ENCODE results near the gene ATP6V1B1. TPM values are rescaled to one million over a fixed set of nuclear protein-coding genes. Genes with fewer than 3 reads are reported as not detected.

ATP6V1B1 gene
- total and polyA plus RNA-seq, 8 donors: 1.4 to 17.0 (median 2.8) TPM

- WGBS, 2 donors: 40 to 70% methylated on average over 1 of the region's 1 CpG
- intact Hi-C loops (cut with DNase I): no loop called here
- no peak overlapping the region for H3K27ac ChIP-seq
- ATAC-seq (no peak), FAIRE-seq (no peak), DNase-seq (no peak)
- H3K36me3 ChIP-seq: peaks cover 4 to 29% (median 11%) of the 10 kb centered on the region in 3 donors
- H3K4me1 ChIP-seq: no peaks in the 10 kb centered on the region
- H3K9me3 ChIP-seq: no peaks in the 10 kb centered on the region
- no peak for TF ChIP-seq CTCF (IDR thresholded peaks at IDR 0.05)
- H3K4me3 ChIP-seq: no peak overlapping the region
- H3K27me3 ChIP-seq: no peaks in the 10 kb centered on the region
These were observed 51.7 kb downstream of the ATP6V1B1 start for GRCh38 chr2:70987386-70987785.

- WGBS, 2 donors: 45 to 50% methylated on average over 4 of the region's 4 CpGs
These were observed 52.5 kb downstream of the ATP6V1B1 start for GRCh38 chr2:70988151-70988550.

GRCh38 chr2:70988726-70989648 is 53.3 kb downstream of the ATP6V1B1 start:
- H3K27me3 ChIP-seq: no peaks in the 10 kb centered on the region
- peaks cover 4 to 29% (median 11%) of the 10 kb centered on the region in 3 donors for H3K36me3 ChIP-seq
- TF ChIP-seq CTCF (IDR thresholded peaks at IDR 0.05): no peak
- peaks cover 0 to 11% (median 8%) of the 10 kb centered on the region in 3 donors for H3K4me1 ChIP-seq
- FAIRE-seq (no peak), ATAC-seq (no peak), DNase-seq (no peak)
- no peaks in the 10 kb centered on the region for H3K9me3 ChIP-seq
- H3K27ac ChIP-seq: no peak overlapping the region
- WGBS, 2 donors: 81 to 85% methylated on average over 16 of the region's 16 CpGs
- intact Hi-C loops (cut with DNase I): no loop called here
- no peak overlapping the region for H3K4me3 ChIP-seq

More at GRCh38 chr2:70988151-70988550, 52.5 kb downstream of the ATP6V1B1 start:
- no peak for TF ChIP-seq CTCF (IDR thresholded peaks at IDR 0.05)
- DNase-seq (peak in 3 of 6 donors; percentile 31 to 62 (median 50)), FAIRE-seq (no peak), ATAC-seq (peak in 2 of 4 donors; percentile 24 to 27)
- H3K4me3 ChIP-seq: no peak overlapping the region
- H3K4me1 ChIP-seq: peaks cover 0 to 4% (median 4%) of the 10 kb centered on the region in 3 donors
- intact Hi-C loops (cut with DNase I): no loop called here
- no peak overlapping the region for H3K27ac ChIP-seq
- peaks cover 4 to 29% (median 11%) of the 10 kb centered on the region in 3 donors for H3K36me3 ChIP-seq
- no peaks in the 10 kb centered on the region for H3K27me3 ChIP-seq
- H3K9me3 ChIP-seq: no peaks in the 10 kb centered on the region

GRCh38 chr2:70990216-70990615 is 54.5 kb downstream of the ATP6V1B1 start:
- no peak for FAIRE-seq
- peaks cover 0 to 12% (median 8%) of the 10 kb centered on the region in 3 donors for H3K4me1 ChIP-seq
- H3K36me3 ChIP-seq: peaks cover 4 to 29% (median 11%) of the 10 kb centered on the region in 3 donors
- intact Hi-C loops (cut with DNase I): no loop called here
- TF ChIP-seq CTCF (IDR thresholded peaks at IDR 0.05): no peak
- no peak for DNase-seq
- no peak for ATAC-seq
- H3K4me3 ChIP-seq: no peak overlapping the region
- no peaks in the 10 kb centered on the region for H3K27me3 ChIP-seq
- no peaks in the 10 kb centered on the region for H3K9me3 ChIP-seq
- H3K27ac ChIP-seq: no peak overlapping the region
- WGBS, 2 donors: 57 to 82% methylated on average over 5 of the region's 5 CpGs

- 91 to 95% methylated on average over 5 of the region's 5 CpGs for WGBS, 2 donors
- ATAC-seq (no peak), DNase-seq (no peak), FAIRE-seq (no peak)
- Histone ChIP-seq H3K9me3 (no peaks in the 10 kb centered on the region), H3K4me1 (peaks cover 0 to 12% (median 8%) of the 10 kb centered on the region in 3 donors), H3K4me3 (no peak overlapping the region), H3K36me3 (peaks cover 4 to 25% (median 11%) of the 10 kb centered on the region in 3 donors), H3K27ac (no peak overlapping the region), H3K27me3 (no peaks in the 10 kb centered on the region)
- TF ChIP-seq CTCF (IDR thresholded peaks at IDR 0.05): no peak
- intact Hi-C loops (cut with DNase I): no loop called here
These were observed 55.4 kb downstream of the ATP6V1B1 start for GRCh38 chr2:70991142-70991541.

All from pancreas (tissue), 10 donors.